Activated T-cell treated with anti-CD3 and anti-CD28 coated beads, Interleukin-2, amount 50 U/mL, for 48 hours (primary cell): Measurements from ENCODE around the gene FAM222B.
A peak's percentile ranks its signal among the peaks of the same experiment; 100 is the strongest.
"Not testable (repeated sequence)": the region's sequence is repeated elsewhere in the genome, so short reads cannot be mapped to it uniquely, and the experiment has no call there.

Experiments used
- DNase-seq, 2 experiments: peaks; one replicate each; pipeline ENCODE4 v3.0.0-alpha.2; 2020

The FAM222B gene

DNA sequence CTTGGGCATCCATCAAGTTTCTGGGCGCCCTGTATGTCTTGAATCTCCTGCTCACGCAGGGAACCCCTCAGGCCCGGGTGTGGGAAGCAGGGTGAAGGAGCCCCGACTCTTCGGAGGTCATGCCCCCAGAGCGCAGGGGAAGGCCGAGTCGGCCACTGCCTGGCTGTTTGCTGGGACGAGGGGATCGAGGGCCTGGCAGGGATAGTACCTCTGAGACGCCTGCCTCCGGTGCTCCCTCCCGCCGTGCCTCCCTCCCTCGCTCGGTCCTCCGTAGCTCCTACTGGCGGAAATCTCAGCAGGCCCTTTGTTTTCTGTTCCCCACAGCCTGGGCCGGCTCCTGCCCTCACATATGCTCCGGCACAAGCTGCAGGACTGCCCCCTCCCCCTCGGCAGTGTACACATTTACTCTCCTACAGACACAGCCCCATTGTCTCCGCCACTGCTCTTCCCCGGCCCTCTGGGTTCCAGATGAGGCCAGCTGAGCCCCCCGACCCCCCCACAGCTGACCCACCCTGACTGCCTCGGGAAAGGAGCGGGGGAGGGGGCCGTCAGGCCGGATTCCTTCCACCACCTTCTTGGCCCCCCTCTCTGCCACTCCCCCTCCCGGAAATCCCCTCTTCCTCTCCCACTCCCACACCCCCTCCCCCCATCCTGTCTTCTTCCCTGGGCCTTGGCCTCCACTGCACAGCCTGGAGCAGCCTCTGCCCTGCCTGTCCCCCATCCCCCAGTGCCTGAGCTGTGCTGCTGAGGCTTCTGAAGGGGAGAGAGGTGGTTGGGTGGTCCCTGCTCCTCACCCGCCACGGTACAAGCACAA, 97.4 kb downstream of the FAM222B start:
- DNase-seq = peak in 1 of 2 experiments; percentile 57

DNA sequence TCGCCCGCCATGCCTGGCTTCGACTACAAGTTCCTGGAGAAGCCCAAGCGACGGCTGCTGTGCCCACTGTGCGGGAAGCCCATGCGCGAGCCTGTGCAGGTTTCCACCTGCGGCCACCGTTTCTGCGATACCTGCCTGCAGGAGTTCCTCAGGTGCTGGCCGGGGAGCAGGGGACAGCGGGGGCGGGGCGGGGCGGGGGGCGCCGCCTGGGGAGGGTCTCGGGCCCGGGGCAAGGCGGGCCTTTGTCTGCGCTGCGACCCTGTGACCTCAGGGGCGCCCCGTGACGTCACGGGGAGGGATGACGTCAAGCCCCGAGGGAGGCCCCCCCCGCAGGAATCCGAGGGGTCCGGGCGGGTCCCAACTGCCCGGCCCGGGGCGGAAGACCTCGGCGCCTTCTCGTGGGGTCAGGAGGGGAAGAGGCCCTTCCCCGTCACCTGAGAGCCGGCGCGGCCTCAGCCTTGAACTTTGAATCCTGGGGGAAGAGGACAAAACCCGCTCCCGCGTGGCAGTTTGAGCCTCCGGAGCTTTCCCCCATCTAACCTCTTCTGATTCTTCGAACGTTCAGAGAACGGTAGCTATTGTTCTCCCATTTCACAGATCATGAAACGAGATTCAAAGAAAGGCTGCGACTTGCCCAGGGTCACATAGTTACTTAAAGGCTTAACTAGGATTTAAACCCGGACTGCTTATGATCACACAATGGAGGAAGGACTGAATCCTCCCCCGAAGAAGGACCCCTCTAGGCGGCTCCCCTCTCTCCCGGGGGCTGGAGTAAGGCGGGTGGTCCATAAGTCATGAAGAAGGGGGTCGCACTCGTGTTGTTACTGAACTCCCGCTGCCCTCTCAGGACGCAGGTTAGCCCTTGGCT, 98.3 kb downstream of the FAM222B start:
- DNase-seq = peak; percentile 81 to 83

DNA sequence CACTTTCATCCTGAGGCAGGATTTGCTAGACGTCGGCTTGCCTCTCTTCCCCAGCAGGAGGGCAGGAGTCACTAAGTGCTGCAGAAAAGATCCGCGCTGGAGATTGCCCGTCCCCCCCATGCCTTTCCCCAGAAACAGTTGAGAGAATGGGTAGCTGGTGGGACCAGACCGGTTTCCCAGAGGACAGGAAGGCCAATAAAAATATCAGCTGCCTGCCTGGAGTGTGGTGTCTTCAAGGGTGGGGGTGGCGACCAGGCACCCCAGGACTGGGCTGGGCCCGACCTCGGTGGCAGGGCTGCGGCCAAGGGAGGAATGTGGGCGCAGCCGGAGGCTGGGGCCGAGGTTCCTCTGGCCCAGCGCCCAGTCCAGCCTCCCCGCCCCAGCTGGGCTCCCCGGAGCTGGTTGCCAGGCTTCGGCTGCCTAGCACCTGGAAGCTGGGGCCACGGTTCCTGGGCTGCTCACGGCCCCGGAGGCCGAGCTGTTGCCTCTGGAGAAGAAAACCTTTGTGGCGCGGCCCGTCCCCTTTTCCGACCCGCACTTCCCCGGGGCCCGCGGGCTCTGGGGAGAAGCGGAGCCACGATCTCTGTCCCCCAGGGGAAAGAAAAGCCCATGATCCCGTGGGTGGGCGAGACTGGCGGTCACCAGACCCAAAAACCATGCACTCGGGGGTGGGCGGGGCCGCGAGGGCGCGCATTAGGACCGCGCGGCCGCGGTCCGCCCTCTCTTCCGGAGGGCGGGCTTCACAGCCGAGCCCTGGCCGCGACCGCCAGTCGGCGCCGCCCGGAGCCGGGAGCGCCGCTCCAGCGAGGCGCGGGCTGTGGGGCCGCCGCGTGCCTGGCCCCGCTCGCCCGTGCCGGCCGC, 99.1 kb downstream of the FAM222B start, which contains the start of gene TRAF4:
Gene TRAF4, plus strand, starts transcription at position 769 of the 861 bp plus-strand sequence. CDS start 102 bp downstream, outside the sequence.
- peak; percentile 90 for DNase-seq

DNA sequence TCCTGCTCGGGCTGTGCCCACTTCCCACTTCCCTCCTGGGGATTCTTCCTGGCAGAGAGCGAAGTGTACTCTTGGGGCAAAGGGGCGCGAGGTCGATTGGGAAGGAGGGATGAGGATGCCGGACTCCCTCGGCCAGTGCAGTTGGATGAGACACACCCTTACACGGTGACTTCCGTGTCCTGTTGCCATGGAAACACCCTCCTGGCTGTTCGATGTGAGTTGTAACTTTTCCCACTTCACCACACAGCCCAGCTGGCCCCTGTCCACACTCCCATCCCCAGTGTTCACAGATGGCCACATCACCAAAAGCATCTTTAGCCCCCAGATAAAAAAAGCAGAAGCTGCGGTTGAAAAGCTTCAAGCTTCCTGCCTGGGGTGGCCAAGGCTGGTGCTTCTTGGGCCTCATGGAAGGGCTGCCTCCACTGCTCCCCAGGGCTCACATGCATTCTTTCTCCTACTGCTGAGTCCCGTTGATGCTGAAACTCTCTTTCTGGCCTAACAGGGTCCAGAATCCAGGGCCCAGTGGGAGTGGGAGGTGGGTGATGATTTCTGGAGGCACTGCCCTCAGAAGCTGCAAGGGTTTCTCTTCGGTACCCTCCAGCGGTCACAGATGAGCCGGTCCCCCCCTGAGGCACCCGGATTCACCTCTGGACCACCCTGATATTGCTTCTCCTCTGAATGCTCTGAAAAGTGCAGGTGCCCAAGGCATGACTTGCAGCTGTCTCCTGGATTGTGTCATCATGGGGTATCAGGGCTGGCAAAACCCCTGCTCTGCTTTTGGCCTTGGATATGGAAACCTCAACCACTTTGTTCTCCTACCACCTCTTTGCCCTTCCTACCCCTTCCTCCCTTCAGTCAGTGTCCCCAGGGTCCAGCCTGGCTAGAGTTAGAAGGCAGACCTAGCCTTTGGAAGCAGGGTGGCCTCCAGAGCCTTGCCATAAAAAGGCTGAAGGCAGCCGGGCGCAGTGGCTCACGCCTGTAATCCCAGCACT, 100.9 kb downstream of the FAM222B start:
- DNase-seq = no peak

DNA sequence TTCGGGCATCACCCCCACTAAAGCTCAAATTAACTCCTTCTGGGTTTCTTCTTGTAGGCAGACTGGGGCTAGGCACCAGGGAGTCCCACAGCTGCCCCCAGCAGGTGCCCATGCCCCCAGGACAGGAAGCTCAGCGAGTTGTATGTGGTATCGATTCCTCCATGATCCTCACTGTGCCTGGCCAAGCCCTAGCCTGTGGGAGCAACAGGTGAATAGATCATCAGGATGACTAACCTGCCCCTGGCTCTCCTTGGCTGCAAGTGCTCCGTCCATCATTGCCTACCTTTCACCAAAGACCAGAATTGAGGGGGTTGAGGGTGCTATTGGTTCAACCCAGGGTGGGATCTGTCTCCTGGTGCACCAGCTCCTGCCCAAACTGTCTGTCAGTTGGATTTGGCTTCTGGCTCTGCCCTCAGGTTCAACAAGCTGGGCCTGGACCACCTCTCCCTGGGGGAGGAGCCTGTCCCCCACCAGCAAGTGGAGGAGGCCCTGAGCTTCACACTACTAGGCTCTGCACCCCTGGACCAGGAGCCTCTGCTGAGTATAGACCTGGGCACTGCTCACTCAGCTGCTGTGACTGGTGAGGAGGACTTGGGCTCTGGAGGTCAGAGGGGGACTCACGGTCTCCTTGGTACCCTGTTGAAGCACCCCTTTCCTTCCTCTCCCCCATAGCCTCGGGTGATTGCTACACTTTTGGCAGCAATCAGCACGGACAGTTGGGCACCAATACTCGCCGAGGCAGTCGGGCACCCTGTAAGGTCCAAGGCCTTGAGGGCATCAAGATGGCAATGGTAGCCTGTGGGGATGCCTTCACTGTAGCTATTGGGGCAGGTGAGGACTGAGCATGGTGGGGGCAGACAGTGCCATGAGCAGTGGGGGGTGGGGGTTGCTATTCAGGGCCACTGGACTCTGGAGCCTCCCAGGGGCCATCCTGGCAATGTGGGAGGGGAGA, 101.9 kb downstream of the FAM222B start:
- no peak for DNase-seq

DNA sequence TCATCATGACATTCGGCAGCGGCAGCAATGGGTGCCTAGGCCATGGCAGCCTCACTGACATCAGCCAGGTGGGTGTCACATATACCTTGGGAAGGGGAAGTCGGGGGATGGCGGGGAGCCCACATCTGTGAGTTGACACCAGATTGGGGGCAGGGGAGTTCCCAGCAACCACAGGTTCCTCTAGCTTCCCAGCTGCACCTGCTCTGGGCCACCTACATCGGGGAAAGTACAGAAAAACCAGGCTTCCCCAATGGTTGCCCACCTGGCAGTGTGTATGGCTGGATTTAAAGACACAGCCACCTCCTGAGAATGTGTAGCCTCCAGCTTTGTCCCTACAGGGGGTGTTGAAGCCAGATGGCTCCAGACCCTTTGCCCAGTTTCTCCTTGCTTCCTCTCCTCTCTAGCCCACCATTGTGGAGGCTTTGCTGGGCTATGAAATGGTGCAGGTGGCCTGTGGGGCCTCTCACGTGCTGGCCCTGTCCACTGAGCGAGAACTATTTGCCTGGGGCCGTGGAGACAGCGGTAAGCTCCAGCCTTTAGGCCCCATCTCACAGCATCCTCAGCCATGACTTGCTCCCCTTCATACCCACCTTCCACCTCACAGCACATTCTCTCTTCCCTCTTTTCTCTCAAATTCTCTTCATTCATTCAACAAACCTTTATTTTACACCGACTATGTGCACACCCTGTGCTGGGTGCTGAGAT, 103.8 kb downstream of the FAM222B start:
- peak; percentile 57 to 65 for DNase-seq

DNA sequence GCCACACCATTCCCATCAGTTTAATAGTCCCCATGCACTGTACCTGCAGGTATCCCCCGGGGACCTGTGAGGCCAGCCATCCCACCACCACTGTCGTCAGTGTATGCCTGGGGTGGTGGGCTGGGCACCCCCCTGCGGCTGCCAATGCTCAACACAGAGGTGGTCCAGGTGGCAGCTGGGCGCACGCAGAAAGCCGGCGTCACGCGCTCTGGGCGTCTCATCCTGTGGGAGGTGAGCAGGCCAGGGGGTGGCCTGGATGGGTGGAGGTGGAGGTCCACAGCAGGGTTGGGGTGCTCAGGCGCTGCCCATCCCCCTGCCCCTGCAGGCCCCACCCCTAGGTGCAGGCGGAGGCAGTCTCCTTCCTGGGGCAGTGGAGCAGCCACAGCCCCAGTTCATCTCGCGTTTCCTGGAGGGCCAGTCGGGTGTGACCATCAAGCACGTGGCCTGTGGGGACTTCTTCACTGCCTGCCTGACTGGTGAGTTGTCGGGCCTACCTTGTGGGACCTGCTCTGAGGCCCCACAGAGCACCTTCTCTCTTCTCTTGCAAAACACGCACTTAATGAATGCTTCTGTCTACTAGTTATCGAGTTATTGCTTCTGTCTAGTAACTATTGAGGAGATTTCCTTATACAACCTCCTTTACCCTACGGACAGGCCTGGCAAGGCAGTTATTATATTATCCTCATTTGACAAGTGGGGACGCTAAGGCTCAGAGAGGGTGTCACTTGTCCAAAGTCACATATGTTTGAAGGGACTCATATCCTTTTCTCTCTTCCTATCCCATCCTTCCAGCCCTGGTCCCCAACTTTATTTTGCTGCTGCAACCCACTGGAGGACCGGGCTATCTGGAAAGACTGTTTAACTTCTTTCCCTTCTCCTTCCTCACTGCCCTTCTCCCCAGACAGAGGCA, 104.6 kb downstream of the FAM222B start:
- no peak for DNase-seq

DNA sequence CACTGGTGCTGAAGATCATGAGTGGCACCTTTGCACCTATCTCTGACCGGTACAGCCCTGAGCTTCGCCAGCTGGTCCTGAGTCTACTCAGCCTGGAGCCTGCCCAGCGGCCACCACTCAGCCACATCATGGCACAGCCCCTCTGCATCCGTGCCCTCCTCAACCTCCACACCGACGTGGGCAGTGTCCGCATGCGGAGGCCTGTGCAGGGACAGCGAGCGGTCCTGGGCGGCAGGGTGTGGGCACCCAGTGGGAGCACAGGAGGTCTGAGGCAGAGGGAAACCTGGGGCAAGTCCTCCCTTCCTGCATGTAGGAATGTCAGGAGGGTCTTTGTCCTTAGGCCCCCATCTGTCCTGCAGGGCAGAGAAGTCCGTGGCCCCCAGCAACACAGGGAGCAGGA, 105.3 kb downstream of the FAM222B start:
- no peak for DNase-seq

DNA sequence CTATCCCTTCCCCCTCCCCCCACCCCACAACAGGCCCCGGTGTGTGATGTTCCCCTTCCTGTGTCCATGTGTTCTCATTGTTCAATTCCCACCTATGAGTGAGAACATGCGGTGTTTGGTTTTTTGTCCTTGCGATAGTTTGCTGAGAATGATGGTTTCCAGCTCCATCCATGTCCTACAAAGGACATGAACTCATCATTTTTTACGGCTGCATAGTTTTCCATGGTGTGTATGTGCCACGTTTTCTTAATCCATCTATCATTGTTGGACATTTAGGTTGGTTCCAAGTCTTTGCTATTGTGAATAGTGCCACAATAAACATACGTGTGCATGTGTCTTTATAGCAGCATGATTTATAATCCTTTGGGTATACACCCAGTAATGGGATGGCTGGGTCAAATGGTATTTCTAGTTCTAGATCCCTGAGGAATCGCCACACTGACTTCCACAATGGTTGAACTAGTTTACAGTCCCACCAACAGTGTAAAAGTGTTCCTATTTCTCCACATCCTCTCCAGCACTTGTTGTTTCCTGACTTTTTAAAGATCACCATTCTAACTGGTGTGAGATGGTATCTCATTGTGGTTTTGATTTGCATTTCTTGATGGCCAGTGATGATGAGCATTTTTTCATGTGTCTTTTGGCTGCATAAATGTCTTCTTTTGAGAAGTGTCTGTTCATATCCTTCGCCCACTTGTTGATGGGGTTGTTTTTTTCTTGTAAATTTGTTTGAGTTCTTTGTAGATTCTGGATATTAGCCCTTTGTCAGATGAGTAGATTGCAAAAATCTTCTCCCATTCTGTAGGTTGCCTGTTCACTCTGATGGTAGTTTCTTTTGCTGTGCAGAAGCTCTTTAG, 106.4 kb downstream of the FAM222B start:
- not testable (repeated sequence) for DNase-seq

DNA sequence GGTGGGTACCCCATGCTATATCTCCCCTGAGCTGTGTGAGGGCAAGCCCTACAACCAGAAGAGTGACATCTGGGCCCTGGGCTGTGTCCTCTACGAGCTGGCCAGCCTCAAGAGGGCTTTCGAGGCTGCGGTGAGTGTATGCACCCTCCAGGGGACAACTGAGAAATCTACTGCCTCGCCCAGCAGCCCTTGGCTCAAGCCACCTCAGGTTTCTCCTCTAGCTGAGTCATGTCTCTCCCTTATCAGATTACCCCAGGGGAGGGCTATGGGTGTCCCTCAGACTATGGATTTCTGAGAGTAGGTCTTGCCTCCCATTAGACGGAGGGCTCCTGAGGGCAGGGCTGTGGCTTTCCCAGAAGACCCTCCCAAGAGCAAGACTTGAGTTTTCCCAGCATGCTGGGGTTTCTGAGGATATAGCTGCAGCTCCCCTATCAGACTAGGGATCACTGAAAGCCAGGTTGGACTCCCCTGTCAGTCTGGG, 107.3 kb downstream of the FAM222B start:
- no peak for DNase-seq

DNA sequence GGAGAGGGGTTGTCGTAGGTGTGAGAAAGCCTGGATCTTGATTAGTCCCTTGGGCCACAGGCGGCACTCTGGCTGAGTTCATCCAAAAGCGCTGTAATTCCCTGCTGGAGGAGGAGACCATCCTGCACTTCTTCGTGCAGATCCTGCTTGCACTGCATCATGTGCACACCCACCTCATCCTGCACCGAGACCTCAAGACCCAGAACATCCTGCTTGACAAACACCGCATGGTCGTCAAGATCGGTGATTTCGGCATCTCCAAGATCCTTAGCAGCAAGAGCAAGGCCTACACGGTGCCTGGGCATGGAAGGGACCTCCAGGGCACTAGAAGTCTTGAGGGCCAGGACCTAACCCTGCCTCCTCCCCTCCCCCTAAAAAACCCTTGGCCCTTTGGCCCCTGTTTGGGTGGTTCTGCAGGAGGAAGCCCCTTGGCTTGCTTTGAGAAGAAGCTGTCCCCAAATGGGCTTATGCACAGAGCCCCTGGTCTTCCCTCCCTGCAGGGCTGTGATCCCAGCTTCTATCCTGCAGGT, 107.8 kb downstream of the FAM222B start:
- no peak for DNase-seq

DNA sequence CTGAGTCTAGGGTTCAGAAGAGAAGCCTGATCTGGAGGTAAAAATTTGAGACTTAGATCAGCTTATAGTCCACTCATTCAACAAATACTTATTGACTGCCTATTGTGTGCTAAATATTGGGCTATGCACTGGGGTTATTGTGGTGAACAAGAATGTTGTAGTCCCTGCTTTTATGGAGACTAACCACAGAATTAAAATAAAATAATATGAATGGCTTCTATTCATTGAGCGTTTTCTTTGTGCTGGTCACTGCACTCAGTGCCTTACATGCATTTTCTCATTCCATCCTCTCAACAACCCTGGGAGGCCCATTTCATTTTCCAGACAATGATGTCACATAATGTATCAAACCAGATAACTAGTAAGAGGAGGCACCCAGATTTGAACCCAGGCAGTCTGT, 109.2 kb downstream of the FAM222B start:
- DNase-seq = no peak

DNA sequence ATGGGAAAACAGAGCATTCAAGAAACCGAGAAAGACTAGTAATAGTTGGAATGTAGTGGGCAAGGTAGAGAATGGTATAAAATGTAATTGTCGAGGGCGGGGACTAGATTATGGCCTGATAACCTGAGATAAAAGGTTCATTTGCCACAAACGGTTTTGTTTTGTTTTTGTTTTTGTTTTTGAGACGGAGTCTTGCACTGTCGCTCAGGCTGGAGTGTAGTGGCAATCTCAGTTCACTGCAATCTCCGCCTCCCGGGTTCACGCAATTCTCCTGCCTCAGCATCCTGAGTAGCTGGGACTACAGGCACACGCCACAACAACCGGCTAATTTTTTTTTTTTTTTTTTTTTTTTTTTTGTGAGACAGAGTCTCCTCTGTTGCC, 112.7 kb downstream of the FAM222B start:
- DNase-seq = no peak

DNA sequence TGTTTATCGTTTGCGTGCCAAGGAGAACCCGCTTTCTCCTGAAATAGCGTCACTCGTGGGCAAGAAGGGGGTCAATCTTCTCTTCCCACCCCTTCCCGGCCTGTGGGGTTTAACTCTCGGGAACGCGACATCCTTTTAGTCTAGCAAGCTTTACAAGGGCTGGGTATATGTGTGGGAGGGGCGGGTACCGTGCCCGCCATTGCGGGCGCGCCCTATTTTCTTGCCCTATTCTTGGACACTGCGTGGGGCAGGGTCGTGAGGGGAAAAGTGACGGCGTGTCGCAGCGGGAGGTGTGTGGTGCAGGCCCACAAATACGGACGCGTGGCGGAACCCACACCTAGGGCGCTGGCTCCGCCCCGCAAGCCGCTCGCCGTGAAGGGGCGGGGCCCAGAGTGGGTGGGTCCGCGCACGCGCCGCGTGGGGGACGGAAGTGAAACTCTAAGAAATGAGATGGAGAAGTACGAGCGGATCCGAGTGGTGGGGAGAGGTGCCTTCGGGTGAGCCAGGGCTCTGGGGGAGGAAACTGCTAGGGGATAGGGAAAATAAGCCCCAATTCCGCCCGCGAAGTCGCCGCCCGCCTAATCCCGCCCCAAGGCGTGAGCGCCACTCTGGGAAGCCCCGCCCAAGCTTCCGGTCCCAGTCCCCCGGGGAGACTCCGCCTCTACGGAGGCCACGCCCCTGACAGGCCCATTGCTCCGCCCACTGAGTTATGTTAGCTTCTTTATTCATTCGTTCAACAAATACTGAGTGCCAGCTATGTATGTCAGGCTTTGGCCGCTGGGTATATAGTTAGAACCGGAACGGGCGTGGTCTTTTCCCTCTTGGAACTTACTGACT, 114.0 kb downstream of the FAM222B start, which contains the start of gene NEK8:
Gene NEK8, plus strand, starts transcription at position 425 of the 837 bp plus-strand sequence. Its CDS starts 26 bp downstream, at position 451.
- DNase-seq = peak; percentile 100

DNA sequence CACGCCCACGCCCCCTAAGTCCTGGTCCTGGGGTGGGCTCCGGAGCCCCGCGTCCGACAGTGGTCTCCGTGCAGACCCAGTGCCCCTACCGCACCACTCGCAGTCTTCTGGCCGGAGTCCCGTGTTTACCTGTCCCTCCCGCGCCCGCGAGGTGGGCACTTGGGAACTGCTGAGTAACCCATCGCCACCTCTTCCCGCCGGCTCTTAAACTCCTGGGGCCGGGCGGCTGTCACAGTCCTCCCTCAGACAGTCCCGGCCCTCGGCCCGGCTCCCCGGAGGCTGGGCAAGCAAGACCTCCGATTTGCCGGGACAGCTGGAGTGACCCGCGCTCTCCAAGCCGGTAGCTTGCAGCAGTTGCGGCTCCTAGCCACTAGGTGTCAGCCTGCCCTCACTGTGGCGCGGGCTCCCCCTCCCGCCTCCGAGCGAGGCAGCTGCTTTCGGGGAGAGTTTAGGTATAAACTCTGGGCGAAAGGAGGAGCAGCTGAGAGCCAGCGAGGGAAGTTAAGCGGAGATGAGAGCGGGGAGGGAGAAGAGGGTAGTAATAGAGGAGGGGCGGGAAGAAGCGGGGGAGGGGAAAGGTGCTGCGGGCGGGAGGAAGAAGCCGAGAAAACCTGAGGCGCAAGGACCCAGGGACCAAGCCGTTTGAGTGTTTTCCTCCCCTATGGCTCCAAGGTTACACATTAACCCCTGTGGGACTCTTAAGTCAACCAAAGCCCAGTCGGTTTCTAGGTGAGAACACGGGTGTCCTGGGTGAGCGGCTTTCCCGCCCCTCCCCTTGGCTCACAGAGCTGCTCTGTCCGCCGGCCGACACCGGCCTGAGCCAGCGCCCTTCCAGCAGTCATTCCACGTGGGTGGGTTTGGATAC, 115.7 kb downstream of the FAM222B start:
- peak; percentile 97 for DNase-seq
